ENCODE results near the gene SLAMF7.
"Not testable (repeated sequence)": the region's sequence is repeated elsewhere in the genome, so short reads cannot be mapped to it uniquely, and the experiment has no call there.

SLAMF7 gene, protein sequence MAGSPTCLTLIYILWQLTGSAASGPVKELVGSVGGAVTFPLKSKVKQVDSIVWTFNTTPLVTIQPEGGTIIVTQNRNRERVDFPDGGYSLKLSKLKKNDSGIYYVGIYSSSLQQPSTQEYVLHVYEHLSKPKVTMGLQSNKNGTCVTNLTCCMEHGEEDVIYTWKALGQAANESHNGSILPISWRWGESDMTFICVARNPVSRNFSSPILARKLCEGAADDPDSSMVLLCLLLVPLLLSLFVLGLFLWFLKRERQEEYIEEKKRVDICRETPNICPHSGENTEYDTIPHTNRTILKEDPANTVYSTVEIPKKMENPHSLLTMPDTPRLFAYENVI

DNA sequence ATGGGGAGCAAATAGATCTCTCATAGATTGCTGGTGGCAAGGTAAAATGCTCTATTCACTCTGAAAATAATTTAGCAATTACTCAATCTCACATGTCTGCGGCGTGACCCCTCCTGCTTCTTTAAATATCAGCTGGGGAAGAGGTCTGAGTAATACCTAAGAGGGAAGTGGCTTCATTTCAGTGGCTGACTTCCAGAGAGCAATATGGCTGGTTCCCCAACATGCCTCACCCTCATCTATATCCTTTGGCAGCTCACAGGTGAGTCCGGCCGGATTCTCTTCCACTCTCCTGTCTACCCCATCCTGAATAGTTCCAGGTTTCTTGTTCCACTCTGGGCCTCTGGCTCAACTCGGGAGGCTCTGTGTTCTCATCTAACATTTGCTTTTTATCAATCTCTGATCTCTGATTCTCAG, at the start of gene SLAMF7:
Gene SLAMF7 (plus strand): TSS at position 150 of the 414 bp plus-strand sequence. CDS start 55 bp downstream, at position 205.
- DNase-seq (ENCODE audit: low read depth): no peak

DNA sequence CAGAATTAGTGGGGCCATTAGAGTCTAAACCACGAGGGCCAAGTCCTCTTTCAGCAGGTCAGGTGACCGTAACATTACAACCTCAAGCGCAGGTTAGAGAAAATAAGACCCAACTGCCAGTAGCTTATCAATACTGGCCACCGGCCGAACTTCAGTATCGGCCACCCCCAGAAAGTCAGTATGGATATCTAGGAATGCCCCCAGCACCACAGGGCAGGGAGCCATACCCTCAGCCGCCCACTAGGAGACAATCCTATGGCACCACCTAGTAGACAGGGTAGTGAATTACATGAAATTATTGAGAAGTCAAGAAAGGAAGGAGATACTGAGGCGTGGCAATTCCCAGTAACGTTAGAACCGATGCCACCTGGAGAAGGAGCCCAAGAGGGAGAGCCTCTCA, 46.7 kb upstream of the SLAMF7 start:
- DNase-seq (ENCODE audit: low read depth): not testable (repeated sequence)

DNA sequence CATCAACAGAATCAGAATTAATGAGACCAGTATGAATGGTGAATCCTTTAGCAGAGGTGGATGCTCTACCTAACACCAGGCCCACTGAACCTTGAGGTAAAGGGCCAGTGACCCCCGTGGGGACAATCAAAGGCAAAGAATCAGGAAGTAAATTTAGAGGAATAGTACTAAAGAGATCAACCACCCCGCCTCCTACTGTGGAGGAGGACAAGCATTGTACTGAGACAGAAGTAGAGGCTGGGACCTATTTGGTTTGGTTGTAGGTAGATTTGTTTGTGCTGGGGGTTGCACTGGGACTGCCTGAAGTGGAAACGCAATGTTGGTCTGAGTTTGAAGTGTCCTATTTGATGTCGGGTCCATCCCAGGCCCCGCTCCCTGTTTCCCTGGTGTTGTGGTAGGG, 36.9 kb upstream of the SLAMF7 start:
- DNase-seq (ENCODE audit: low read depth): no peak

DNA sequence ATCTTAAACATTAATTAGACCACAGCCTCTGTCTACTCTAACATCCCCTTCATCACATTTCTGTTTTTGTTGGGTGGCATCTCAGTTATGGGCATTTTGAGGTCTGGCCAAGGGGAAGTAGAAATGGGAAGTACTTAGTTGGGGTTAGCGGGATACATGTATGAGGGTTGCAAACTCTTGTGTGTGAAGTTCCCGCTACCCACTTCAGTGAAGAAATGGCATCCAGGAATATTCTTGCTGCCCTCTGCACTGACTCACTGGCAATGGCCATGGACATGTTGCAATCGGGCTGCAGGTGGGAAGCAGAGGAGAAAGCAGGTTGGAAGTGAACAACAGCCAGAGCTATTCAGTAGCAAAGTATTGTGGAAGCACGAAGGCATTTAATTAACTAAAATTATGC, 34.8 kb upstream of the SLAMF7 start:
- DNase-seq (ENCODE audit: low read depth): no peak

DNA sequence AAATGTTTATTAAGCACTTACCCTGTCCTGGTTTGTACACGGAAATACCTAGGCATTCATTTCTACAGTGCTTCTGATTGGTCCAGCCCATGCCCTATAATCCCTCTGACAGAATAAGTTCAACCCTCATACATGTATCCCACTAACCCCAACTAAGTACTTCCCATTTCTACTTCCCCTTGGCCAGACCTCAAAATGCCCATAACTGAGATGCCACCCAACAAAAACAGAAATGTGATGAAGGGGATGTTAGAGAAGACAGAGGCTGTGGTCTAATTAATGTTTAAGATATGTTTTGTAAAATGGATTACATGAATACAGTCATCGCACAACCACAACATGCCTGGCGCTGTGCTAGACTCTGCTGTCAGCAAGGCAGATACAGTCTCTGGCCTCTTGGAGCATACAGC, 33.8 kb upstream of the SLAMF7 start:
- DNase-seq (ENCODE audit: low read depth): not testable (repeated sequence)

DNA sequence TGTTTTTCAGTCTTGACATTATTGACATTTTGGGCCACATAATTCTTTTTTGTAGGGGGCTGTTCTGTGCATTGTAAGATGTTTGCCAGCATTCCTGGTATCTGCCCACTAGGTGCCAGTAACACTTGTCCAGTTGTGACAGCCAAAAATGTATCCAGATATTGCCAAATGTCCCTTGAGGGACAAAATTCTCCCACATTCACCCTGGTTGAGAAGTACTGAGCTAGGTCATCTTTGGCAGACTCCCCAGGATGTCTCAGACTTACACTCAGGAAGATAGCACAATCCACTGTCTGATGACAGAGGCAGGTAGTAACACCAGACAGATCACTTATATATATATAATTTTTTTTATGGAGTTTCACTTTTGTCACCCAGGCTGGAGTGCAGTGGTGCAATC, 33.3 kb upstream of the SLAMF7 start:
- DNase-seq (ENCODE audit: low read depth): no peak

DNA sequence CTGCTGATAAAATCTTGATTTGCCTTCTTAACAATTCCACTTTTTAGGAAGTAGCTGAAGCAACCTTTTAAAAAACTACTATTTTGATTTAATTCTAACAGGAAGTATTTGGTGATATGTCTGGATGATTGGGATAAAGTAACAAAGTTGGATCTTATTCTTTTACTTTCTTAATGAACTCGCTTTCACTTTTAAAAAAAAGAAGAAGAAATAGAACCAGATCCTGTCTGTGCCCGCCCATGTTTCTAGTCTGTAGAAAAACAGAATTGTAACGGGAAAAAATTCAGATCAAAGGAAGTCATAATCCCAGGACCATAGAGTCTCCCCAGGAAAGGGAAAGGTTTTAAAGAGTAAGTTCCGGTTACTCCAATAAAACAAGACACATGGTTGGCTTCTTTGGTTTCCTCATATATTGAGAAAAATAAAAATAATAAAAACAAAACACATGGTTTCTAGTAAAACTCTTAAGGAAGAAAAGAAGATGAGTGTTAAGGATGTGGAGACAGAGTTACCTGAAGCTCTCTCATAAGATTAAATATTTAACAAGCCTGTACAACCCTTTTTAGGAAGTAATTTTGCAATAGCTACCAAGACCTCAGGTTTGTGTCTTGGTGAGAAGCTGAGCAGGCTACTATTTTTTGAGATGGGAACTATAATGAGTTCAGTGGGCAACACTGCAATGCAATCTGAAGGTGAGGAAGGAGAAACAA, 32.4 kb upstream of the SLAMF7 start:
- no peak for DNase-seq (ENCODE audit: low read depth)

DNA sequence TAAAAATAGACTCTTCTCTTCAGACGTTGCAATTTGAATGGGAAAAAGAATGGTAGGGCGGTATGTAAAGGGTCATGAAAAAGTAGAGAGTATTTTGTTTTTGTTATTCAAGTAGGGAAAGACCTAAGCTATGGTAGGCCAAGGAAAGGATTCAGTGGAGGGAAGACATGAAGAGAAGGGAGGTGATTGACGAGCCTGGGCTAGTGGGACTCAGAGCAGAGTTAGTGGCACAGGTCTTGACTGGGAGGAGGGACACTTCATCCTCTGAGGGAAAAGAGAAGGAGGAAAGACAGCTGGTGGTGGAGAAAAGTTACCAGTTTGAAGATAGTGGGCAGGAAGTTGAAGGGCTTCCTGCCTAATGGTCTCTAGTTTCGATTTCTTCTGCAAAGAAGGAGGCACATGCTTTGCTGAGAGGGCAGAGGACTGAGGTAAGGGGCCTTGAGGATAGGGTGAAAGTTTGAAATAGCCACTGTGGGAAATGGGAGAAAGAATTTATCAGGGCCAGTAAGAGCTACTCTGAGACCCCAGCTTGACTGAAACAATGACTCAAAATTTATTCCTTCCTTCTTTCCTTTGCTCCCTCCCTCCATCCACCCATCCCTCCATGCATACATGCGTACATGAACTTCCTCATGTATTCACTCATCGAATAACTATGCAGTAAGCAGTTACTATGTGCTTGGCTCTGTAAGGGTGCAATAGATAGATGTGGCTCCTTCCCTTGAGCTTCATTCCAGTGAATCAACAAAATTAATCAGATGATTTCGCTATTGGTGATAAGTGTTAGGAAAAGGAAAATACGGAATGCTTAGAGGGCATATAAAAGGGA, 31.6 kb upstream of the SLAMF7 start:
- DNase-seq (ENCODE audit: low read depth): no peak

DNA sequence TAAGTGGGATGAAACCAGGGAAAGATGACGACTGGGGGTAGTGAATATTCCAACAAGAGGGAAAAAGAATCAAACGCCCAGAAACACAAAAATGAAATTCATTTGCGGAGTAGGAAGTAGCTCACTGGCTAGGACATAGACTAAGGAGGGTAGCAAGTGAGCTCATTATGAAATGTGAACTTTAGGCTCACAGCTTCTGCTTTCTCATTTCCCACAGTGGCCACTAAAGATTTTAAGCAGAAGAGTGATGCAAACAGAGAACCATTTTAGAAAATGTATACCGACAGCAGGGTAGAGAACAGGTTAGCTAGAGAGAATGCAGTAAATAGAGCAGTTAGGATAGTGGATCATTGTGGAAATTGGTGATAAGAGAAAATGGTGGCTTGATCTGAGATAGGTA, 30.9 kb upstream of the SLAMF7 start:
- DNase-seq (ENCODE audit: low read depth): no peak

DNA sequence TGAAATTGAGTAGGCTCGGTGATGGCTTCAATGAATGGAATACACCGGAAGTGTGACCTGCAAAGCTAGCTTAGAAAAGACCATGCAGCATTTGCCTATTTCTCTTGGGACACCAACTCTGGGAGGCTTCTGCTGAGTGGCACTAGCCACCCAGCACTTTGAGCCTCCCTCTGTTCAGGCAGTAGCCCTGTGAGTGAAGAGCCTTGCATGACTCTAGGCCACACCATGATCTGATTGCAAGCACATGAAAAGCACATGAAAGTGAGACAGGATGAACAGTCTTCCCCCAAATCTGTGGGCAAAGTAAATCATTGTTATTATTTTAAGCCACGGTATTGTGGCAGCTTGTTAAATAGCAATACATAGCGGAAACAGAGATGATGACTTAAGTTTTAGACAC, 30.2 kb upstream of the SLAMF7 start:
- no peak for DNase-seq (ENCODE audit: low read depth)

DNA sequence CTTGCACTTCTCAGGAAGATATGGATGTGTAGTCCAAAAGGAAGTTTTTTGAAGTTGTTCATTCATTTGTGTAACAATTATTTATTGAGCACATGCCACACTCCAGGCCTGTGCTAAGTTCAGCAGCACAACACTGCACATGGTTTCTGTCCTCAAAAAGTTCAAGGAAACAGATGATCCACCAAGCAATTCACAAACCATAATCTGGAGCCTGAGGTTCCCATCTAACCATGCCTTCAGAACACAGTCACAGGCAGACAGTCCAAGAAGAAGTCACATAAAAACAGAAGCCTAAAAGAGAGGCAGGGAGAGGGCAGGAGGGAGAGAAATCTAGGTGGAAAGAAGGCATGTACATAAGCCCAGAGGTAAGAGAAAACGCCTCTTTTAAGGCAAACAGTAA, 29.3 kb upstream of the SLAMF7 start:
- no peak for DNase-seq (ENCODE audit: low read depth)

DNA sequence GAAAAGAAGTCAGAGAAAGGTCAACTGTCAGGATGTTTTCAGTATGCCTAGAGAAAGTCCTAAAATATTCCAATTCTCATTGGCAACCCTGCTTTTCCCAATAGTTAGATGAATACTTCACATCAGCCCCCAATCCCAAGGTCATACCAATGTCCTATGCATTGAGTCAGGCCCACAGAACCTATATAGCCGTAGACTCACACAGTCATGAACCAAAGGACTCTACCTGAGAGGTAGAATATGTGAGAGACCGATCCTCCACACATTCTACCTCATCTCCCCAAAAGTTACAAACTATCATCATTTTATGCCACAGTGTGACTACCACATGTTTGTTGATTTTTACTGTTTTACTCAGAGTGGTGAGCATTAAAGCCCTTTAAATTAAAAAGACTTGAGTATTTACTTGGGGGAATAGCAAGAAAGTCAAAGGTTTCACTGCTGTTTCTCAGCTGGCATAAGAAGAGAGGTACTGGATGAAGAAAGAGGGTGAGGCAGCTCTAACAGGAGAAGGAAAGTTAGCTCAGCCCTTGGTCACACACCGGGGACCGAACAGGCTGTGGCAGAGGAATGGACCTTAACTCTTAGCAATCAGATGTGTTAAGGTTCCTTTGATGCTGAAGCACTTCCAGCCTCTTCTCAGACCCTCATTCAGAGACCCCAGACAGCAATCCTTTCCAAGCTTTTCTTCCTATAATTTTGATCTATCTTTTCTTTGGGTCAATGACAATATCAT, 28.4 kb upstream of the SLAMF7 start:
- DNase-seq (ENCODE audit: low read depth): no peak

DNA sequence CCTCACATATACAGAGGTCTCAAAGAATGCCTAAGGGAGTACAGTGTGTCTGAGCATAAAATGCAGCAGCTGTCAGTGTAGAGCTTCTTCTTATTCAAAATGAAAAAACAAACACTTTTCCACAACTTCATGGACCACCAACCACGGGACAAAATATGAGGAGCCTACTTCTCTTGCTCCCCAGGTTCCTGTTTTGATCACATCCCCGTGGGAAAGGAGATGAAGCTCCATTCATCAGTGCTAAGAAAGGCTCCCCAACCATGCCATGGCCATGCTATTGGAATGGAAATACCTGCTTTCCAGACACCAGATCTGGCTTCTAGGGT, 27.8 kb upstream of the SLAMF7 start:
- DNase-seq (ENCODE audit: low read depth): no peak

DNA sequence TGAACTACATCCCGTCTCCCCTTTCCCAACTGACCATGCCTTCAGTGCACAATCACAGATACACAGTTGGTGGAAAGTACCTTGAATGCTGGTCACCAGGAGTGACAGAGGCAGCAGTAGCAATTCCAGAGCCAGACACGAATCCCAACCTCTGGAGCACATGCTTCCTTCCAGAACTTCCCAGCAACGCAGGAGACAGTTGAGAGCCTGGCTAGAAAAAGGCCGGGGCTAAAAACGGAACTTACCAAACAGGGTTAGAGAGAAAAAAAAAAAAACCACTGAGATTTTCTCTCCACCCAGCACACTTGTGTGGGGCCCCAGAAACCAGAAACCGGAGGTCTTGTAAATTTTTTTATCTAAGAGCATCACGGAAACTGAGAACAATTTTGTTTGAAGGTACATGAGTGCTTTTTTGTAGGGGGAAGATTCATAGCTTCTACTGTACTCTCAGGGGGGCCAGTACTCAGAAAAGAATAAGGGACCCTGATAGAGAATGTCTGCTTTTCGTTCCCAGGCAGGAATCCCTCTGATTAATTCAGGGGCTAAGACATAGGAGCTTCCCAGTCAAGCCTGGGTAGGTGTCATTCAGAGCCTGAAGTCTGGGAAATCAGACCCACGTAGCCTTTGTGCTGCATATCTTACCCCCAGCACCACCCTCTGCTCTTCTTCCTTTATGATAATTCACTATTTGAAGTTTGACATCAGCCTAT, 27.3 kb upstream of the SLAMF7 start, which contains the start of gene CD48:
Gene CD48 (minus strand): TSS at position 221 of the 710 bp plus-strand sequence. CDS start 59 bp downstream, at position 162.
- no peak for DNase-seq (ENCODE audit: low read depth)

DNA sequence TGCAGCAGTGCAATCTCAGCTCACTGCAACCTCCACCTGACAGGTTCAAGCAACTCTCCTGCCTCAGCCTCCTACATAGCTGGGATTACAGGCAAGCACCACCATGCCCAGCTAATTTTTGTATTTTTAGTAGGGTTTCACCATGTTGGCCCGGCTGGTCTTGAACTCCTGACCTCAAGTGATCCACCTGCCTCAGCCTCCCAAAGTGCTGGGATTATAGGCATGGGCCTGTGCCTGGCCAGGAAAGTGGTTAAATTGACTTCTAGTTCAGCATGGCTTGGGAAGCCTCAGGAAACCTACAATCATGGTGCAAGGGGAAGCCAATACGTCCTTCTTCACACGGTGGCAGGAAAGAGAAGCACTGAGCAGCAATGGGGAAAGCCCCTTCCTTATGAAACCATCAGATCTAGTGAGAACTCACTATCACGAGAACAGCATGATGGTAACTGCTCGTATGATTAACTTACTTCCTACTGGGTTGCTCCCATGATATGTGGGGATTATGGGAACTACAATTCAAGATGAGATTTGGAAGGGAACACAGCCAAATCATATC, 26.4 kb upstream of the SLAMF7 start:
- not testable (repeated sequence) for DNase-seq (ENCODE audit: low read depth)

DNA sequence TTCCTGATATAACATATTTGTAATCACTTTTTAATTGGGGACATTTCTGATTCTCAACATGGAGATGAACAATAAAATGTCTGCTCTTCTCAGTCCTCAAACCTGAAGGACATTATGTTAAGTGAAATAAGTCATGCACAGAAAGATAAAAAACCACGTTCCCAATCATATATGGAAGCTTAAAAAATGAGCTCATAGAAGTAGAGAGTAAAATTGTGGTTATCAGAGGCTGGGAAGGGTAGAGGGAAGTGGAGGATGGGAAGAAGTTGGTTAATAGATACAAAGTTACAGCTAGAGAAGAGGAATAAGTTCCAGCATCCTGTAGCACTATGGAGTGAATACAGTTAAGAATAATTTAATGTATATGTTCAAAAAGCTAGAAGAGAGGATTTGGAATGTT, 25.9 kb upstream of the SLAMF7 start:
- no peak for DNase-seq (ENCODE audit: low read depth)

DNA sequence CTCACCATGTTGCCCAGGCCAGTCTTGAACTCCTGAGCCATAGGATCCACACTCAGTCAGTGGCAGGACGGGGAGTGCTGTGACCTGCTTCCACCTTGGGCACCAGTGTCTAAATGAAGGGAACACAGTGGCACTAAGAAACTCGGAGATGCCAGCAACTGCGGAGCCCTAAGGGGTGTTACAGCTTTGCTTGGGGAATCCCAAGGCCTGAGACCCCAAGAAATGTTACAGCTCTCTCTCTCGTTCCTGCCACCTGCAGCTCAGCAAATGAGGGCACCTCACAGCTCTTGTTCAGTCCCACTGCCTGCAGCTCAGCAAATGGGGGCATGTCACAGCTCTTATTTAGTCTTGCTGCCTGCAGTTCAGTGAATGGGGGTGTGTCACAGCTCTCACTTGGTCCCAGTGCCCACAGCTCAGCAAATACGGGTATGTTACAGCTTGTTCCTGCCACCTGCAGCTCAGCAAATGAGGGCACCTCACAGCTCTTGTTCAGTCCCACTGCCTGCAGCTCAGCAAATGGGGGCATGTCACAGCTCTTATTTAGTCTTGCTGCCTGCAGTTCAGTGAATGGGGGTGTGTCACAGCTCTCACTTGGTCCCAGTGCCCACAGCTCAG, 24.9 kb upstream of the SLAMF7 start:
- not testable (repeated sequence) for DNase-seq (ENCODE audit: low read depth)

DNA sequence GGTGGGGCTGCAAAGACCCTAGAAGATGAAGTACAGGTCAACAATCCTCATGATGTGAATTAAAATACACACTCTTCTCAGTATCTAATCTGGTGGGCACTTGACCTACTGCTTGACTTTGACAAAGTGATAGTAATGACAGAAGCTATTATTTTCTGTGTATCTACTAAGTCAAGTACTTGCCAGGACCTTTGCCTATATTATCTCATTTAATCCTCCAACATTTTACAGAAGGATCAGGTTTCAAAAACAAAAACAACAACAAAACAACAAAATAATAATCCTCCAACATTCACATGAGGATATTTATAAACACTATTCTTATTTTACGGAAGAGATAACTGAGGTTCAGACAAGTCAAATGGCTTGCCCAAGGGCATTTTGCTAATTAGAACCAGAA, 23.0 kb upstream of the SLAMF7 start:
- DNase-seq (ENCODE audit: low read depth): no peak

DNA sequence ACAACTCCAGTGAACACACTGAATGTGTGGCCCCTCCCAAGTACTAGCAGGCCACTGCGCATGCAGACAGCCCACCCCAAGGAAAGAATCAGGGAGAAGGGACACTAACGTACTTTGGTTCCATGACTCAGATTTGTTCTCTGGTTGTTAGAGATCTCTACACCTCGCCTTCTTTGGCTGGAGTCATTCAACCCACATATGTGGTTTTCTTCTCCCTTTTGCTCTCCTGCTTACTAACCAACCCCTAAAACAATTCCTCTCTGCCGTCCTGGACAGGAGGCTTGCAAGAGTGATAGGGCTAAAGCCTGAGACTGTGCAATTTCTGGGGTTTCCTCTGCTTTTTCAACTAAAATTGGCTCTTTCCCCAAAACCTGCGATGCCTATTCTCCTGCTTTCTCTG, 21.7 kb upstream of the SLAMF7 start:
- no peak for DNase-seq (ENCODE audit: low read depth)

DNA sequence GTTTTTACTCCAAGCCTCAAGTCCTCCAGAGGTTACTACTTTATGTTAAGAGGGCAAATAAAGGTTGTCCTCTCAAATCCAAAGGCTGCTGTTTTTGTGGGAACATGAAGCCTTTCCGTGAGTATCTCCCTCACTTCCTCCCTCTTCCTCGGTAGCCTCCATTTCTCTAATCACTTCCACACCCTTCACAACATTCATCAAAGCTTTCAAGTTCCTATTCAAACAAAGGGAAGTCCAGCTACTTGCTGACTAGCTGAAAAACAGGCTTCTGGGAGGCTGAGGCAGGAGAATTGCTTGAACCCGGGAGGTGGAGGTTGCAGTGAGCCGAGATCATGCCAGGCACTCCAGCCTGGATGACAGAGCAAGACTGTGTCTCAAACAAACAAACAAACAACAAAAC, 20.8 kb upstream of the SLAMF7 start:
- DNase-seq (ENCODE audit: low read depth): no peak

Measured in fibroblast of the conjunctiva (primary cell).